GM19239 (cell line): ENCODE measurements around the gene GRIK4.
A peak's percentile ranks its signal among the peaks of the same experiment; 100 is the strongest.
"Not testable (repeated sequence)": the region's sequence is repeated elsewhere in the genome, so short reads cannot be mapped to it uniquely, and the experiment has no call there.

ENCODE experiments used
- DNase-seq: peaks from one replicate; pipeline ENCODE4 v3.0.0; 2011; ENCODE audit warnings: low spot score; ENCODE audit not compliant: insufficient read length
- FAIRE-seq: peaks from 2 replicates; lab custom pipeline; 2011; peaks lifted over from hg19 to GRCh38; lab: Jason Lieb, UNC

Gene GRIK4

DNA sequence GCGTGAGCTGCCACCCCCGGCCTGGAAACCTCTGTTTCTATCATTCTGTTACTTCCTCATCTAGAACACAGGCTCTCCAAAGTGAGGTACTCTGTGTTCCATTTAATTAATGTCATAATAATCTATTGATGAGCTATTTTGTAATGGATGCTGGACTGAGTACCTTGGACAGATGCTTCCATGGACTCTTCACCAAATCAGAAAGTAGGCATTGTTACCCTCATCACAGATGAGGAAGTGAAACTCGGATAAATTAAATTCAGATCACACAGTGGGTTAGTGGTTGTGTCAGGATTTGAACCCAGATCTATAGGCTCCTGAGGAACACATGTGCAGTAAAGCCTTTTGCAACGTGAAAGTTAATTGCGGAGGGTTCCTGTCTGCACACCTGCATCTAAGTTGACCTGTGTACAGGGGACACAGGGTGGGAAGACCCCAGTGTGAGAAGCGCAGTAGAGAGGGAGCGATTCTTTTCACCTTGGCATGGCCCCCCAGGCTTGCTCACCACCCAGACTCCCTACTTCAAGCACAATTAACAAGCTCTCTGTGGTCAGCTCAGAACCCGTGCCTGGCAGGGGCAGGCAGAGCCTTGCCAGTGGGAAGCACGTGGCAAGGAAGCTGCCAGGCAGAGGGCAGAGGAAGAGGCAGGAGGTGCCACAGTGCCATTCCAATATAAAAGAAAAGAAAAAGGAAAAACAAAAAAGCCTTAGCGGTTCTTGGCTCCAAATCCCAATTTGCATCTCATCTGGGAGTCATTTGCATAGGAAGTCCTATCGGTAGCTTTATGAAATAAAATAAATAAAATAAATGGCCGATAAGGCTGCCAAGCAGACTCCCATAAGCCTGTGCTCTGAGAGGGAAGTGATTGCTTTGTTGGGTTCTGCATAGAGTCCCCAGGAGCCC is 239.3 kb downstream of the GRIK4 start:
- FAIRE-seq (no peak), DNase-seq (no peak)

DNA sequence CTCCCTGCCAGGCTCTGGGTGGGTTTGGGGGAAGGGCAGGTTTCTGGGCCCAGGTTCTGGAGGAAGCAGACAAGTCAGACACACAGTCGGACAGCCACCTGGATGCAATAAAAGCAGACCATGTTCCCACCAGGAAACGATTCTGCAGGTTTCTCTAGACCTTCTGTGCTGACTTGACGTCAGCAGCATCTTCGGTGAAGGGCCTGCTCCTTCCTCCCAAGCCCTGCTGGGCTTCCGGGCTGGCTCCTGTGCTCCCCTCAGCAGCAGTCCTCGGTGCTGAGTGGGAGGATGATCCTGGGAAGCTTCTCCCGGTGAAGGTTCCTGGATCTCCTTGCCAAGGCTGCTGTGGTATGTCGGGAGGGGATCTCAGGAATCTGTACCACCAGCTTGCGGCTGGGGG is 240.0 kb downstream of the GRIK4 start:
- FAIRE-seq (no peak), DNase-seq (no peak)

DNA sequence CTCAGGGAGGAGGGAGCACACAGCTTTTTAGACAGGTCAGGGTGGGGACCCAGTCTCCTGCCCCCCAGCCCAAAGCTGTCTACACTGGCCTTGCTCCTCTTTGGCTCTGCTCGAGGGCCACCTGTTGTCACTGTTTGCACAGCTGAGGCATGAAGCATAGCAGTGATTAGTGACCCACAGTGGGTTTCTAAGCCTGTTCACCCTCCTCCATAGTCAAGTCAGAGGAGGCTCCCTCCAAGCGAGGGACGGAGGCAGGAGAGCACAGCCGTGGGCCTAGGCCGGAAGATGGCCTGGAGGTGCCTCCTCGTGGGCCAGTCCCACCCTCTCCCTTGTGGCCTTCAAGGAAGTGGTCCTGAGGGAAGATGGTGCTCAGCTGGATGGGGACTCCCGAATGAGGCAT is 241.1 kb downstream of the GRIK4 start:
- DNase-seq (no peak), FAIRE-seq (no peak)

- FAIRE-seq, result no peak
These were observed 245.4 kb downstream of the GRIK4 start for GRCh38 chr11:120756931-120757330.

DNA sequence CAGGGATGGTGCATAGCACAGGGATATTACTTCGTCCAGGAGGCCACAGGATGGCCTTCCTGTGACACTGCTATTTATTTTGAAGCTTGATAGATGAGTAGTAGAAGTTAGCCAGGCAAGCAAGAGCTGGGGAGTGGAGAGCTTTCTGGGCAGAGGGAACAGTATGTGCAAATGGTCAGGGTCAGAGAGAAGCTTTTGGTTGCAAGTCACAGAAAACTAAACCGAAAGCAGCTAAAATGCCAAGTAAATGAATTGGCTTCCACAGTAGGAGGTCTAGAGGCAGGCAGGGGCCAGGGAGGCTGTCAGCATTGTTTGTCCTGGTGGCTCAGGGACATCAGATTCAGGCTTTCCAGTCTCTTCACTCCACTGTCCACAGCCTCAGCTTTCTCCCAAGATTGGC is 247.5 kb downstream of the GRIK4 start:
- DNase-seq, result no peak
- FAIRE-seq, result no peak

More at GRCh38 chr11:120756931-120757330, 245.4 kb downstream of the GRIK4 start:
- DNase-seq, result no peak

DNA sequence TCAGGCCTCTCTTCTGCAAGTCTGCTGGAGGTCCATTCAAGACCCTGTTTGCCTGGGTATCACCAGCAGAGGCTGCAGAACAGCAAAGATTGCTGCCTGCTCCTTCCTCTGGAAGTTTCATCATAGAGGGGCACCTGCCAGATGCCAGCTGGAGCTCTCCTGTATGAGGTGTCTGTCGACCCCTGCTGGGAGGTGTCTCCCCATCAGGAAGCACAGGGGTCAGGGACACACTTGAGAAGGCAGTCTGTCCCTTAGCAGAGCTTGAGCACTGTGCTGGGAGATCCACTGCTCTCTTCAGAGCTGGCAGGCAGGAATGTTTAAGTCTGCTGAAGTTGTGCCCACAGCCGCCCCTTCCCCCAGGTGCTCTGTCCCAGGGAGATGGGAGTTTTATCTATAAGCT is 254.2 kb downstream of the GRIK4 start:
- not testable (repeated sequence) for FAIRE-seq, DNase-seq

DNA sequence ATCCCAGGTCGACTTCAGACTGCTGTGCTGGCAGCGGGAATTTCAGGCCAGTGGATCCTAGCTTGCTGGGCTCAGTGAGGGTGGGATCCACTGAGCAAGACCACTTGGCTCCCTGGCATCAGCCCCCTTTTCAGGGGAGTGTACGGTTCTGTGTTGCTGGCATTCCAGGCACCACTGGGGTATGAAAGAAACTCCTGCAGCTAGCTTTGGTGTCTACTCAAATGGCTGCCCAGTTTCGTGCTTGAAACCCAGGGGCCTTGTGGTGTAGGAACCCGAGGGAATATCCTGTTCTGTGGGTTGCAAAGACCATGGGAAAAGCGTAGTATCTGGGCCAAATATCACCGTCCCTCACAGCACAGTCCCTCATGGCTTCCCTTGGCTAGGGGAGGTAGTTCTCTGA is 254.8 kb downstream of the GRIK4 start:
- DNase-seq, result no peak
- FAIRE-seq, result no peak

GRCh38 chr11:120768949-120769348 is 257.4 kb downstream of the GRIK4 start:
- no peak for DNase-seq
- no peak for FAIRE-seq

DNA sequence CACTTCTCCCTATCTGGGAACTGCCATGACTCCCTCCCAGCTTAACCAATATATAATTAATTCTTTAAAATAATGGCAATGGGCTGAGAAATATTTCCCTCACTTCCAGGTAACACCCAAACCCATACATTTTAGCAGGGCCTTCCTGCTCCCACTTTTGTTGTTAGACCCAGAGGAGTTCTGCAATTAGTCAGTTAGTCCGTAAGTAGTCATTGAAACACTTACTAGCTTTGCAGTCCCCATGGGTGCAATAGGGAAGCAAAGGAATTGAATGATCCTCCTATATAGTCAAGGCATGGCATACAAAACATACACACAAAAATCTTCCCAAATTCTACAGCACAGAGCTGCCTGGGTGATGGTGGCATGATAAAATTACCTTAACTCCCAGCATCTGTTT is 258.4 kb downstream of the GRIK4 start:
- no peak for FAIRE-seq
- no peak for DNase-seq

- DNase-seq (no peak), FAIRE-seq (no peak)
These were observed 260.1 kb downstream of the GRIK4 start for GRCh38 chr11:120771551-120772060.

DNA sequence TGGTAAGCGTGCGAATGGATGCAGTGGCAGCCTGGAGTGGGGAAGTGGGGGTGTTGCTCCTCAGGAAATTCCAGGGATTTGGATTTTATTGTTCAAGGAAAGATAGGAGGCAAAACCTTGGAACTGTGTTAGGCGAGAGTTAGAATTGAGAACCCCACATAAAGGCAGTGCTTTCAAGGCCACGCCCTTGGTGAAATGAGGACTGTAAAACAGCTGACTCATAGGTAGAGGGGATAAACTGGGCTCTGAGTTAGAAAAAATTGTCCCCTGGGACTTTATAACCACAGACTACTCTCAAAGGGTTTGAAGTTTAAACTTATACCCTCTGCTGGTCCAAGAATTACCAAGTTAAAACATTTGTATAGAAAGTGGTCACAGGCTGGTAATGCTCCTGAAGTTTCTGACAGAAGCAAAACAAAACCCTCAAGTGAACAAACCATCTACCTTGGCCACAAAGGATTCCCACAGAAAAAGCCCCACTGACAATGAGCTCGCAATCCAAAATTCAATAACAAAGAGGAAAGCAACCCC is 262.0 kb downstream of the GRIK4 start:
- peak; percentile 95 for FAIRE-seq
- DNase-seq, result peak; percentile 24

GRCh38 chr11:120774591-120775386 is 263.2 kb downstream of the GRIK4 start:
- DNase-seq, result no peak
- FAIRE-seq, result no peak

DNA sequence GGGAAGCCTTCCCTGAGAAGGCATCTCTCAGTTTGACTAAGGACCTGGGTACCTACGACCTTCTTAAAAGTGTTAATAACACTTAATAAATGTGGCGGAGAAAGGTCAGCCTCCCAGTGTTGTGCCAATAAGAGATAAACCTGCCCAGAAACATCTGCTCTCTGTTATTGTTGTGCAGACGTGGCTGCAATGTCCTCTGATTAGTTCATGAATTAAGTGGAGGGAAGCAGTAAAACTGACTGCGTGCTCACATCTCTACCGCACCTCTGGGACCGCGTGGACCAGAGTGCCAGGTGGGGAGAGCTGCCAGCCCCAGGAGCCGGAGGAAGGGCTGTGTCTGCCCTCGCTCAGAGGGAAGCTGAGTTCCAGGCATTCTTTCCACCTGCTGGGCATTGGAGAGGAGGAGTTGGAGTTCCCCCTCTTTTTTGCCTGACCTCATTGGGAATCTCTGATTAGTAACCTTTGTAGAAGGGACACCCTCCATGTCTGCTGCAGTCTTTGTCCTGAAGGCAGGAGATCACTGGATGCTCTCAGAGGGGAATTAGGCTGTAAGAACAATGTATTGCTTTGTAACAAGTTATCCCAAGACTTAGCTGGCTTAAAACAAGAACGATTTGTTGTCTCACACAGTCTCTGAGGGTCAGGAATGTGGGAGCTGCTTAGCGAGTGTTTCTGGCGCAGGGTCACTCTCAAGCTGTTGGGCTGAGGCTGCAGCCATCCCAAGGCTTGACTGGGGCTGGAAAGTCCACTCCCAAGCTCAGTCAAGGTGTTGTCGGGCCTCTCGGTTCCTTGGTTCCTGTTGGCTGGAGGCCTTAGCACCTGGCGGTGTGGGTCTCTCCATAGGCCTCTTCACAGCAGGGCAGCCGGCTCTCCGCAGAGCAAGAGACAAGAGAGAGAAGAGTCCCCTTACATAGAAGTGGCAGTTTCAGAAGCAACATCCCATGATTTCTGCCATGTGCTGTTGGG is 264.7 kb downstream of the GRIK4 start:
- DNase-seq (no peak), FAIRE-seq (no peak)

DNA sequence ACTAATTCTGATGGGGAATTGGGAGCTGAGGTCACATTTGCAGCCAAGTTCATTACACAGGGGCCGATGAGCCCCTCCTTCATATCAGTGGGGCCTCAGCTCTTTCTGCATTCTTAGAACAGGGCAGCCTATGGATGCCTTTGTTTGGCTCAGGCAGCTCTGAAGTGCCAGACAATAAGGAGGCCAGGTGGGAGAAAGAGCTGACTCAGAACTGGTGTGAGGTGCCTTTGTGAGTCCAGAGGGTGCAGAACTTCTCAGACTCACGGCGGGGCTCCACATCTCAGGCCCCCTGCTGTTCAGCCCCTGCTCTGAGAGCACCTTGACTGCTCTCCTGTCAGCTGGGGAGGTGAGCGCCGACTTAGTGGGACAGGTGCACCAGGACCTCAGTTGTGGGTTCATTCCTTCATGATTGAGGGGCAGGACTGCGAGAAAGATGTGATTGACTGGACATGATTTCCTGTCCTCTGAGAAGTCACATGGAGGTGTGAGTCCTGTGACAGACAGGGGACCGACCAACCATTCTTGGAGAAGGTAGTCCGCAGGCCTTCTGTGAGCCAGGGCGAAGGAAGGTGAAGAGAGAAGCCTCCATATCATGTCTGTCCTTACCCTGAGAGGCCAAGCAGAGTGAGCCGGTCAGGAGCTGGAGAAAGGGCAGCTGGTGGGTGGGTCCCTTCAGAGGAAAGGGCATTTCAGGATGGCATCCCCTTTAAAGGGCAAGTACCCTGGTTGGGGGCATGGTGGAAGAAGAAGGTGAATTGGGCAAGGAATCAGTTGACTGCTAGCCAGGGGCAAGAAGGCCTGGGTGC is 267.3 kb downstream of the GRIK4 start:
- FAIRE-seq (no peak), DNase-seq (no peak)

GRCh38 chr11:120780239-120780638 is 268.7 kb downstream of the GRIK4 start:
- DNase-seq, result no peak
- no peak for FAIRE-seq

- FAIRE-seq (no peak), DNase-seq (no peak)
These were observed 270.1 kb downstream of the GRIK4 start for GRCh38 chr11:120781486-120782120.

- DNase-seq (no peak), FAIRE-seq (no peak)
These were observed 273.2 kb downstream of the GRIK4 start for GRCh38 chr11:120784566-120785251.

- DNase-seq (no peak), FAIRE-seq (no peak)
These were observed 274.0 kb downstream of the GRIK4 start for GRCh38 chr11:120785576-120785975.
